SK-N-SH treated with all-trans-retinoic acid at 6 μM for 48 hours (cell line): ENCODE measurements around the gene KLHDC7A.

Source experiments
- ARNTL ChIP-seq: fragments of 450-650 bp; formaldehyde crosslinking; IDR thresholded peaks from 2 replicates; pipeline ENCODE4 v1.5.0; 2020; ENCODE audit warnings: low read depth, mild to moderate bottlenecking, moderate library complexity, borderline replicate concordance
- PPARA ChIP-seq: fragments of 250-450 bp; sonication (Bioruptor Pico); IDR thresholded peaks from 2 replicates; pipeline ENCODE4 v1.5.0; 2020; ENCODE audit warnings: mild to moderate bottlenecking, borderline replicate concordance
- RARB ChIP-seq: fragments of 250-450 bp; sonication (Bioruptor Pico); IDR thresholded peaks from 2 replicates; pipeline ENCODE4 v1.8.0; 2021; ENCODE audit warnings: mild to moderate bottlenecking, moderate library complexity
- ZC3H10 ChIP-seq: fragments of 250-450 bp; sonication (Bioruptor Pico); IDR thresholded peaks from 2 replicates; pipeline ENCODE4 v1.5.1; 2021; ENCODE audit warnings: mild to moderate bottlenecking, moderate library complexity
- ZFP3 ChIP-seq: fragments of 250-450 bp; sonication (Bioruptor Pico); IDR thresholded peaks from 2 replicates; pipeline ENCODE4 v1.5.0; 2020; ENCODE audit warnings: mild to moderate bottlenecking, moderate library complexity
- TF ChIP-seq, protein P1 (sequence below): fragments of 250-450 bp; sonication (Bioruptor Pico); IDR thresholded peaks from 2 replicates; pipeline ENCODE4 v1.5.1; 2021; ENCODE audit warnings: mild to moderate bottlenecking, moderate library complexity

DNA sequence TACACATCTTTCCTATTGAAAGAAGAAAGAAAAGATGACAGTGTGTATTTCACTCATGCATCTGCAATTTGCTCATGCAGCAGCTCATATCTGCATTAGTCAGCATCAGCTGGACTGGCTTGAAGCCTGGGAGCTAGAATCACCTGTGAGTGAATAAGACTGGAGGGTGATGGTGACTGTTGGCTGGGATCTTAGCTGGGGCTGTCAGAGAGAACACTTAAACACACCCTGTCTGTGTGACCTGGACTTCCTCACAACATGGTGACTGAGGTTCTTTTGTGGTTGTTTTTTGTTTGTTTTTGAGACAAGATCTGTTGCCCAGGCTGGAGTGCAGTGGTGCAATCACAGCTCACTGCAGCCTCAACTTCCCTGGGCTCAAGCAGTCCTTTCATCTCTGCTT is 24.9 kb downstream of the KLHDC7A start:
- TF ChIP-seq ZFP3 (CRISPR knock-in tag) = no peak
- TF ChIP-seq, protein P1, sequence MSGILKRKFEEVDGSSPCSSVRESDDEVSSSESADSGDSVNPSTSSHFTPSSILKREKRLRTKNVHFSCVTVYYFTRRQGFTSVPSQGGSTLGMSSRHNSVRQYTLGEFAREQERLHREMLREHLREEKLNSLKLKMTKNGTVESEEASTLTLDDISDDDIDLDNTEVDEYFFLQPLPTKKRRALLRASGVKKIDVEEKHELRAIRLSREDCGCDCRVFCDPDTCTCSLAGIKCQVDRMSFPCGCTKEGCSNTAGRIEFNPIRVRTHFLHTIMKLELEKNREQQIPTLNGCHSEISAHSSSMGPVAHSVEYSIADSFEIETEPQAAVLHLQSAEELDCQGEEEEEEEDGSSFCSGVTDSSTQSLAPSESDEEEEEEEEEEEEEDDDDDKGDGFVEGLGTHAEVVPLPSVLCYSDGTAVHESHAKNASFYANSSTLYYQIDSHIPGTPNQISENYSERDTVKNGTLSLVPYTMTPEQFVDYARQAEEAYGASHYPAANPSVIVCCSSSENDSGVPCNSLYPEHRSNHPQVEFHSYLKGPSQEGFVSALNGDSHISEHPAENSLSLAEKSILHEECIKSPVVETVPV = no peak
- TF ChIP-seq PPARA (CRISPR knock-in tag) = no peak
- no peak for TF ChIP-seq RARB
- no peak for TF ChIP-seq ZC3H10 (CRISPR knock-in tag)
- TF ChIP-seq ARNTL (CRISPR knock-in tag) = no peak
